ENCODE results near the gene SMIM23.

DNA sequence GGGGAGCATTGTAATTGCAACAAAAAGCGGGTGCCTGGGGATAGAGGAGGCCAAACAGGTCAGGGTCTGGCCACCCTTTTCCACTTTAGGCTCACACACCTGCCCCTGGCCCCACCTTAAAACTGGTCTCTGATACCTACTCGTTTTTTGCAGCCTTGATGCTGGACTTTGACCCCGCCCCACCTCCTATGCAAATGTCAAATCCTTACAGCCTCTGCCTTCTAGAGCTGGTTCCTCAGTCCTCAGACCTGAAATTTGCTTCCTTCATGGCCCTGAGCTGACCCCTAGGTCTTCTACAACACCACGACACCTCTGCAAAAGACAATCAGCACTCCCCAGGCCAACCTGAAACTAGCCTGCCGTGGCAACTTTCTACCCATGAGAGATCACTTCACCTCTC, 37.7 kb downstream of the SMIM23 start:
- TF ChIP-seq CTCF (IDR thresholded peaks at IDR 0.05 in 2 of 3, conservative IDR thresholded peaks at IDR 0.05 in 1 of 3; ENCODE audit: control insufficient read depth in 2 of 3, extremely low read depth in 1 of 3, insufficient read depth in 1 of 3, low read depth in 3 of 3, low read length in 3 of 3), result no peak
- no peak for TF ChIP-seq TBL1XR1 (IDR thresholded peaks at IDR 0.05; ENCODE audit: low read depth, low read length)
- TF ChIP-seq SUPT20H (IDR thresholded peaks at IDR 0.05; ENCODE audit: borderline replicate concordance, control insufficient read depth, low read depth, low read length), result no peak
- TF ChIP-seq CBFB (IDR thresholded peaks at IDR 0.05; ENCODE audit: low read depth), result no peak
- TF ChIP-seq BHLHE40 (IDR thresholded peaks at IDR 0.05; ENCODE audit: borderline replicate concordance in 1 of 2, low read depth in 2 of 2, low read length in 1 of 2), result no peak
- TF ChIP-seq ESRRA (IDR thresholded peaks at IDR 0.05; ENCODE audit: low read length), result no peak
- no peak for TF ChIP-seq CEBPB (IDR thresholded peaks at IDR 0.05; ENCODE audit: borderline replicate concordance in 1 of 2, low read depth in 2 of 2, low read length in 2 of 2)
- TF ChIP-seq HCFC1 (IDR thresholded peaks at IDR 0.05; ENCODE audit: low read length), result no peak
- no peak for TF ChIP-seq POLR2AphosphoS5 (IDR thresholded peaks at IDR 0.05; ENCODE audit: low read length)
- TF ChIP-seq POLR2A (IDR thresholded peaks at IDR 0.05; ENCODE audit: low read depth, low read length), result no peak
- TF ChIP-seq ATF7 (IDR thresholded peaks at IDR 0.05; ENCODE audit: low read depth), result no peak

All from GM12878 (cell line).